CD14-positive monocyte (primary cell): Measurements from ENCODE around the gene SBF2. TPM values are rescaled to one million over a fixed set of nuclear protein-coding genes. Genes with fewer than 3 reads are reported as not detected.

ENCODE experiments used
- DNase-seq, 3 donors: peaks; one replicate each; pipeline ENCODE4 v3.0.0-alpha.2; 2011 to 2022
- H2AFZ ChIP-seq: 2 replicates; pipeline ENCODE4 v1.6.0; 2012; ENCODE audit warnings: mild to moderate bottlenecking, low read depth, low read length, inconsistent platforms; ENCODE audit not compliant: insufficient read depth, poor library complexity, severe bottlenecking
- H3K27ac ChIP-seq, 2 donors: 1 replicate in 1 of 2; 2 replicates in 1 of 2; pipeline ENCODE4 v1.5.1; 2012 to 2013; ENCODE audit warnings: low read length in 2 of 2, control low read depth in 1 of 2, inconsistent platforms in 1 of 2, low read depth in 1 of 2, mild to moderate bottlenecking in 1 of 2
- H3K27me3 ChIP-seq, 2 donors: one replicate each; pipeline versions ENCODE4 v1.6.0 to v1.6.1; 2011 to 2013; ENCODE audit warnings: low read length in 2 of 2; ENCODE audit not compliant: control insufficient read depth in 2 of 2, insufficient read depth in 2 of 2
- H3K36me3 ChIP-seq, 2 donors: replicated peaks in 1 of 2; 1 replicate in 1 of 2; 2 replicates in 1 of 2; pipeline versions ENCODE4 v1.5.1 to v1.6.1; 2012 to 2013; ENCODE audit warnings: low read length in 2 of 2, control low read depth in 1 of 2, inconsistent platforms in 1 of 2, mild to moderate bottlenecking in 1 of 2; ENCODE audit not compliant: insufficient read depth in 2 of 2, control insufficient read depth in 1 of 2
- H3K4me1 ChIP-seq, 2 donors: 1 replicate in 1 of 2; 2 replicates in 1 of 2; pipeline versions ENCODE4 v1.5.1 to v1.6.1; 2012 to 2013; ENCODE audit warnings: low read length in 2 of 2, control low read depth in 1 of 2, inconsistent platforms in 1 of 2, mild to moderate bottlenecking in 1 of 2, moderate library complexity in 1 of 2; ENCODE audit not compliant: insufficient read depth in 2 of 2, control insufficient read depth in 1 of 2
- H3K4me2 ChIP-seq: replicated peaks from 2 replicates; pipeline ENCODE3; 2012; ENCODE audit warnings: low read length, moderate library complexity, mild to moderate bottlenecking; ENCODE audit not compliant: poor library complexity, severe bottlenecking; ENCODE audit errors: extremely low read depth
- H3K4me3 ChIP-seq, 3 experiments: fragments of 200-600 bp in 1 of 3; sonication (generic) in 1 of 3; replicated peaks in 1 of 3; 1 replicate in 2 of 3; 2 replicates in 1 of 3; pipeline ENCODE4 v1.5.1; 2011 to 2013; ENCODE audit warnings: low read length in 3 of 3, mild to moderate bottlenecking in 3 of 3, control low read depth in 2 of 3, low read depth in 2 of 3, inconsistent platforms in 1 of 3, moderate library complexity in 1 of 3
- H3K79me2 ChIP-seq: 2 replicates; pipeline ENCODE4 v1.6.0; 2012; ENCODE audit warnings: mild to moderate bottlenecking, control low read depth, inconsistent platforms, low read length, moderate library complexity; ENCODE audit not compliant: insufficient read depth
- H3K9ac ChIP-seq: 2 replicates; pipeline ENCODE4 v1.6.0; 2017; ENCODE audit warnings: low read length, mild to moderate bottlenecking; ENCODE audit not compliant: insufficient read depth, poor library complexity, severe bottlenecking
- H3K9me3 ChIP-seq, 2 donors: replicated peaks in 1 of 2; 1 replicate in 1 of 2; 2 replicates in 1 of 2; pipeline versions ENCODE4 v1.5.1 to v1.6.1; 2012 to 2013; ENCODE audit warnings: low read length in 2 of 2, control low read depth in 1 of 2; ENCODE audit not compliant: control insufficient read depth in 1 of 2, insufficient read depth in 1 of 2
- H4K20me1 ChIP-seq: 2 replicates; pipeline ENCODE4 v1.6.0; 2012; ENCODE audit warnings: mild to moderate bottlenecking, low read length, control low read depth, moderate library complexity; ENCODE audit not compliant: insufficient read depth
- H3K27ac Mint-ChIP-seq, 7 donors: one replicate each; pipeline ENCODE4 v1.8.0; 2020; ENCODE audit warnings: mild to moderate bottlenecking in 7 of 7, mixed read lengths in 7 of 7, moderate library complexity in 6 of 7, inconsistent platforms in 2 of 7
- H3K27me3 Mint-ChIP-seq, 3 donors: one replicate each; pipeline ENCODE4 v1.8.0; 2021 to 2022; ENCODE audit warnings: low read depth in 3 of 3, mild to moderate bottlenecking in 3 of 3, mixed read lengths in 3 of 3, moderate library complexity in 3 of 3, inconsistent platforms in 1 of 3
- H3K36me3 Mint-ChIP-seq, 2 donors: one replicate each; pipeline ENCODE4 v1.8.0; 2020; ENCODE audit warnings: mixed read lengths in 2 of 2, inconsistent platforms in 1 of 2, mild to moderate bottlenecking in 1 of 2
- H3K4me1 Mint-ChIP-seq: one replicate; pipeline ENCODE4 v1.8.0; 2020; ENCODE audit warnings: mild to moderate bottlenecking, mixed read lengths
- H3K4me3 Mint-ChIP-seq, 2 donors: one replicate each; pipeline ENCODE4 v1.8.0; 2020; ENCODE audit warnings: mild to moderate bottlenecking in 2 of 2, mixed read lengths in 2 of 2, moderate library complexity in 1 of 2
- H3K9me3 Mint-ChIP-seq, 7 donors: one replicate each; pipeline ENCODE4 v1.8.0; 2020 to 2022; ENCODE audit warnings: mixed read lengths in 7 of 7, mild to moderate bottlenecking in 6 of 7, moderate library complexity in 6 of 7, inconsistent platforms in 2 of 7
- WGBS: methylation state at CpG from one replicate; pipeline ENCODE4 v1.1.5; 2013; ENCODE audit warnings: missing lambda C conversion rate; ENCODE audit not compliant: insufficient coverage; 5-methylcytosine and 5-hydroxymethylcytosine counted together
- intact Hi-C, 2 donors: fragments of 100-400 bp; cut with micrococcal nuclease; formaldehyde crosslinking; loops; one replicate each; pipeline versions ENCODE4 v1.15.0 to v1.15.1; 2023
- polyA plus RNA-seq, 3 donors: library from polyadenylated mRNA; depleted of rRNA in 1 of 3; unstranded in 2 of 3; stranded (reverse) in 1 of 3; fragments of 300-500 nt in 2 of 3; fragments of >200 nt in 1 of 3; fragmentation: Illumina TruSeq in 2 of 3; gene quantifications; 1 replicate in 2 of 3; 2 replicates in 1 of 3; pipeline ENCODE4 v1.2.3, GENCODE V29; 2012 to 2021
- TF ChIP-seq, protein P1 (sequence below): fragments of 200-600 bp; IDR thresholded peaks from one replicate; pipeline ENCODE4 v1.8.0; 2022; ENCODE audit warnings: antibody characterized with exemption, mild to moderate bottlenecking

SBF2 gene
- polyA plus RNA-seq, 3 donors = 8.9 to 30.7 (median 16.4) TPM

DNA sequence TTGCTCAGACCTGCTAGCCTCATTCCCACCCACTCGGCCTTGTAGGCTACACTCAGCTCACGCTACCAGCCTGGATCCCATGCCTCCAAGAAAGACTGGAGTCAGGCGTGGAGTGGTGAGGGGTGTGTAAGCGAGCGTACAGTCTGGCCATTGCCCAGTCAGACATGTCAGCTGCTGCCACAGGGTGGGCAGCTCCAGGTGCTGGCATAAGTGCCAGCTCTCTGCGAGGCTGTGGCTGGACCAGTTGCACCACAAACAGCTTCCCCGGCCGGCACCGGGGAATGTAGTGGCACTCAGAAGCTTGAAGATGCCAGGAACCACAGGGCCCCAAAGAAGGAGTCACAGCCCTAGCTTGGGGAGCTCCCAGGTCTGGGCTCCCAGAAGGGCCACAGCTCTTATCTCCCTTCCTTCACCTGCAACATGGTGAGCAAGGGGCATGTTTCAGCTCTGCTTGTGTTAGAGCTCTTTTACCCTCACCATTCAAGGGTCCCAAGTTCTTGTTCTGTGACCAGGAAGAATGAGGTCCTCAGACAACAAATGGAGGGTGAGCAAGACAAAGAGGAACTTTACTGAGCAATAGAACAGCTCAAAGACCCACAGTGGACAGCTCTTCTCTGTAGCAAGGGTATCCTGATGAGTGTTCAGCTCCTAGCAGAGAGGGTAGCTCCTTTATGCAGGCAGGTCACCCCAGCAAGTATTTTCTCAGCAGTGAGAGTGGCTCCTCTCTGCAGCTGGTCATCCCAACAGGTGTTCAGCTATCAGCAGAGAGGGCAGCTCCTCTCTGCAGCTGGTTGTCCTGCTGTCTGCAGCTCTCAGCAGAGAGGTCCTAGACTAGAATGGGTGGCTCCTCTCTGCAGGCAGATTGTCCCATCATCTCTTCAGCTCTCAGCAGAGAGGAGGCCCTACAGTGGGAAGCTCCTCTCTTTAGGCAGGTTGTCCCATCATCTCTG is 6.0 kb downstream of the SBF2 start:
- H3K9me3 Mint-ChIP-seq = peaks cover 0 to 2% (median 0%) of the 10 kb centered on the region in 7 donors
- Histone ChIP-seq H3K9ac (no peak overlapping the region), H3K79me2 (peaks cover 99% of the 10 kb centered on the region), H3K9me3 (no peaks in the 10 kb centered on the region), H2AFZ (peak overlapping the region; percentile 39), H3K27ac (peak overlapping the region; percentile 43 to 72), H3K36me3 (no peaks in the 10 kb centered on the region), H3K4me2 (no peak overlapping the region), H3K4me1 (peaks cover 78 to 92% of the 10 kb centered on the region in 2 donors), H3K4me3 (no peak overlapping the region), H3K27me3 (no peaks in the 10 kb centered on the region), H4K20me1 (peaks cover 28% of the 10 kb centered on the region)
- no peaks in the 10 kb centered on the region for H3K27me3 Mint-ChIP-seq
- H3K4me3 Mint-ChIP-seq = no peak overlapping the region
- peak in 2 of 3 donors; percentile 34 to 36 for DNase-seq
- TF ChIP-seq, protein P1, sequence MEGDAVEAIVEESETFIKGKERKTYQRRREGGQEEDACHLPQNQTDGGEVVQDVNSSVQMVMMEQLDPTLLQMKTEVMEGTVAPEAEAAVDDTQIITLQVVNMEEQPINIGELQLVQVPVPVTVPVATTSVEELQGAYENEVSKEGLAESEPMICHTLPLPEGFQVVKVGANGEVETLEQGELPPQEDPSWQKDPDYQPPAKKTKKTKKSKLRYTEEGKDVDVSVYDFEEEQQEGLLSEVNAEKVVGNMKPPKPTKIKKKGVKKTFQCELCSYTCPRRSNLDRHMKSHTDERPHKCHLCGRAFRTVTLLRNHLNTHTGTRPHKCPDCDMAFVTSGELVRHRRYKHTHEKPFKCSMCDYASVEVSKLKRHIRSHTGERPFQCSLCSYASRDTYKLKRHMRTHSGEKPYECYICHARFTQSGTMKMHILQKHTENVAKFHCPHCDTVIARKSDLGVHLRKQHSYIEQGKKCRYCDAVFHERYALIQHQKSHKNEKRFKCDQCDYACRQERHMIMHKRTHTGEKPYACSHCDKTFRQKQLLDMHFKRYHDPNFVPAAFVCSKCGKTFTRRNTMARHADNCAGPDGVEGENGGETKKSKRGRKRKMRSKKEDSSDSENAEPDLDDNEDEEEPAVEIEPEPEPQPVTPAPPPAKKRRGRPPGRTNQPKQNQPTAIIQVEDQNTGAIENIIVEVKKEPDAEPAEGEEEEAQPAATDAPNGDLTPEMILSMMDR = no peak
- intact Hi-C loops = no loop called here
- peak overlapping the region in 6 of 7 donors; percentile 51 to 80 (median 72) for H3K27ac Mint-ChIP-seq
- peaks cover 77% of the 10 kb centered on the region for H3K4me1 Mint-ChIP-seq
- WGBS = 44% methylated on average over 7 of the region's 9 CpGs
- peaks cover 8 to 14% of the 10 kb centered on the region in 2 donors for H3K36me3 Mint-ChIP-seq

DNA sequence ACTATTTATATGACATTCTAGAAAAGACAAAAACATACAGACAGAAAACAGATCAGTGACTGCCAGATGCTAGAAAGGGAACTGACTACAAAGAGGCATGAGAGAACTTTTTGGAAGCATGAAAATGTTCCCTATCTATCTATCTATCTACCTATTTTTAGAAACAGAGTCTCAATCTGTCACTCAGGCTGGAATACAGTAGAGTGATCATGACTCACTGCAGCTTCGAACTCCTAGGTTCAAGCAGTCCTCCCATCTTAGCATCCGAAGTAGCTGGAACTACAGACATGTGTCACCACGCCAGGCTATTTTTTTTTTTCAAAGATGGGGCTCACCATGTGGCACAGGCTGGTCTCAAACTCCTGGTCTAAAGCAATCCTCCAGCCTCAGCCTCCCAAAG is 6.9 kb downstream of the SBF2 start:
- Histone ChIP-seq H3K27ac (no peak overlapping the region), H3K27me3 (no peaks in the 10 kb centered on the region), H3K4me2 (no peak overlapping the region), H3K4me3 (no peak overlapping the region), H3K36me3 (no peaks in the 10 kb centered on the region), H3K9me3 (no peaks in the 10 kb centered on the region), H2AFZ (no peak overlapping the region), H3K9ac (no peak overlapping the region), H4K20me1 (peaks cover 36% of the 10 kb centered on the region), H3K4me1 (peaks cover 69 to 83% of the 10 kb centered on the region in 2 donors), H3K79me2 (peaks cover 99% of the 10 kb centered on the region)
- TF ChIP-seq, protein P1 = no peak
- no peak for DNase-seq
- H3K9me3 Mint-ChIP-seq = no peaks in the 10 kb centered on the region
- peaks cover 8 to 12% of the 10 kb centered on the region in 2 donors for H3K36me3 Mint-ChIP-seq
- H3K4me1 Mint-ChIP-seq = peaks cover 68% of the 10 kb centered on the region
- H3K4me3 Mint-ChIP-seq = no peak overlapping the region
- H3K27me3 Mint-ChIP-seq = no peaks in the 10 kb centered on the region
- intact Hi-C loops = no loop called here
- H3K27ac Mint-ChIP-seq = peak overlapping the region in 3 of 7 donors; percentile 15 to 40 (median 31)
- 81% methylated on average over 3 of the region's 3 CpGs for whole genome bisulfite sequencing
